ENCODE data around the gene SLF2. TPM values are rescaled to one million over a fixed set of nuclear protein-coding genes. Genes with fewer than 3 reads are reported as not detected.

SLF2 gene
- total RNA-seq, 2 experiments from 2014 or later, result 29.3 to 30.3 TPM

- Mint-ChIP-seq H3K27me3 (ENCODE audit: low read depth) (no peaks in the 10 kb centered on the region), H3K9me3 (no peaks in the 10 kb centered on the region), H3K4me3 (no peak overlapping the region), H3K4me1 (ENCODE audit: low read depth) (no peaks in the 10 kb centered on the region), H3K36me3 (ENCODE audit: low read depth) (peaks cover 4% of the 10 kb centered on the region), H3K27ac (no peak overlapping the region)
- intact Hi-C loops (cut with micrococcal nuclease), result no loop called here
- CTCF ChIA-PET, result interaction anchor here (1.2 kb wide), 1 partner anchor 10 kb away, joined by 3 read pairs; no protein-coding TSS in a partner anchor
- no peak for DNase-seq
Measured at GRCh38 chr10:100978901-100979195, 66.1 kb downstream of the SLF2 start.

- intact Hi-C loops (cut with micrococcal nuclease), result no loop called here
- CTCF ChIA-PET, result interaction anchor here (1.2 kb wide), 1 partner anchor 11 kb away, joined by 3 read pairs; no protein-coding TSS in a partner anchor
- Mint-ChIP-seq H3K36me3 (ENCODE audit: low read depth) (peaks cover 4% of the 10 kb centered on the region), H3K4me1 (ENCODE audit: low read depth) (no peaks in the 10 kb centered on the region), H3K9me3 (no peaks in the 10 kb centered on the region), H3K27ac (no peak overlapping the region), H3K4me3 (no peak overlapping the region), H3K27me3 (ENCODE audit: low read depth) (no peaks in the 10 kb centered on the region)
- no peak for DNase-seq
Measured at GRCh38 chr10:100979791-100980272, 67.1 kb downstream of the SLF2 start.

GRCh38 chr10:100980311-100980710 is 67.5 kb downstream of the SLF2 start:
- Mint-ChIP-seq H3K4me1 (ENCODE audit: low read depth) (no peaks in the 10 kb centered on the region), H3K9me3 (no peaks in the 10 kb centered on the region), H3K27ac (no peak overlapping the region), H3K4me3 (no peak overlapping the region), H3K36me3 (ENCODE audit: low read depth) (peaks cover 4% of the 10 kb centered on the region), H3K27me3 (ENCODE audit: low read depth) (no peaks in the 10 kb centered on the region)
- CTCF ChIA-PET, result no interaction called here
- intact Hi-C loops (cut with micrococcal nuclease), result no loop called here
- DNase-seq, result no peak

DNA sequence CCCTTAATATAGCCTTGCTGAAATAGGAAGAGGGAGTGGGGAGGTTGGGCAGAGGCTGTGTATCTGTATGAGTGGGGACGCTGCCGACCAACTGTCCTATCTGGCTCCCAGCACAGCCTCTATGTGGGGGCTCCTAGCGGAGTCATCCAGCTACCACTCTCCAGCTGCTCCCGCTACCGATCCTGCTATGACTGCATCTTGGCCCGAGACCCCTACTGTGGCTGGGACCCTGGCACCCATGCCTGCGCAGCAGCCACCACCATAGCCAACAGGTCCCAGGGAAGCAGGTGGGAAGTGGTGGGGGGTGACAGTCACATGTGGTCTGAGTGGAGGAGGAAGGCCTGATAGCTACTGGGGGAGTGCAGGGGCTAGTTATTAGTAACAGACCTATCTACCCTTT is 67.9 kb downstream of the SLF2 start:
- CTCF ChIA-PET, result no interaction called here
- H3K4me1 Mint-ChIP-seq (ENCODE audit: low read depth), result peaks cover 2% of the 10 kb centered on the region
- intact Hi-C loops (cut with micrococcal nuclease), result no loop called here

GRCh38 chr10:100981178-100981772 is 68.5 kb downstream of the SLF2 start:
- intact Hi-C loops (cut with micrococcal nuclease), result no loop called here
- no peak for DNase-seq
- no peaks in the 10 kb centered on the region for H3K27me3 Mint-ChIP-seq (ENCODE audit: low read depth)
- H3K27ac Mint-ChIP-seq, result no peak overlapping the region
- H3K9me3 Mint-ChIP-seq, result no peaks in the 10 kb centered on the region
- H3K36me3 Mint-ChIP-seq (ENCODE audit: low read depth), result peaks cover 4% of the 10 kb centered on the region
- H3K4me1 Mint-ChIP-seq (ENCODE audit: low read depth), result peaks cover 8% of the 10 kb centered on the region
- CTCF ChIA-PET, result no interaction called here
- no peak overlapping the region for H3K4me3 Mint-ChIP-seq

More for the DNA sequence above, 67.9 kb downstream of the SLF2 start:
- no peak overlapping the region for H3K27ac Mint-ChIP-seq
- DNase-seq, result no peak
- no peaks in the 10 kb centered on the region for H3K27me3 Mint-ChIP-seq (ENCODE audit: low read depth)
- H3K36me3 Mint-ChIP-seq (ENCODE audit: low read depth), result peaks cover 4% of the 10 kb centered on the region
- H3K4me3 Mint-ChIP-seq, result no peak overlapping the region
- no peaks in the 10 kb centered on the region for H3K9me3 Mint-ChIP-seq

- no peak overlapping the region for H3K4me3 Mint-ChIP-seq
- no peak overlapping the region for H3K27ac Mint-ChIP-seq
- DNase-seq, result no peak
- peaks cover 12% of the 10 kb centered on the region for H3K36me3 Mint-ChIP-seq (ENCODE audit: low read depth)
- intact Hi-C loops (cut with micrococcal nuclease), result no loop called here
- peaks cover 24% of the 10 kb centered on the region for H3K4me1 Mint-ChIP-seq (ENCODE audit: low read depth)
- no peaks in the 10 kb centered on the region for H3K27me3 Mint-ChIP-seq (ENCODE audit: low read depth)
- CTCF ChIA-PET, result interaction anchor here (1.7 kb wide), 1 partner anchor 31 kb away, joined by 6 read pairs; no protein-coding TSS in a partner anchor
- no peaks in the 10 kb centered on the region for H3K9me3 Mint-ChIP-seq
Measured at GRCh38 chr10:100982916-100983830, 70.4 kb downstream of the SLF2 start.

DNA sequence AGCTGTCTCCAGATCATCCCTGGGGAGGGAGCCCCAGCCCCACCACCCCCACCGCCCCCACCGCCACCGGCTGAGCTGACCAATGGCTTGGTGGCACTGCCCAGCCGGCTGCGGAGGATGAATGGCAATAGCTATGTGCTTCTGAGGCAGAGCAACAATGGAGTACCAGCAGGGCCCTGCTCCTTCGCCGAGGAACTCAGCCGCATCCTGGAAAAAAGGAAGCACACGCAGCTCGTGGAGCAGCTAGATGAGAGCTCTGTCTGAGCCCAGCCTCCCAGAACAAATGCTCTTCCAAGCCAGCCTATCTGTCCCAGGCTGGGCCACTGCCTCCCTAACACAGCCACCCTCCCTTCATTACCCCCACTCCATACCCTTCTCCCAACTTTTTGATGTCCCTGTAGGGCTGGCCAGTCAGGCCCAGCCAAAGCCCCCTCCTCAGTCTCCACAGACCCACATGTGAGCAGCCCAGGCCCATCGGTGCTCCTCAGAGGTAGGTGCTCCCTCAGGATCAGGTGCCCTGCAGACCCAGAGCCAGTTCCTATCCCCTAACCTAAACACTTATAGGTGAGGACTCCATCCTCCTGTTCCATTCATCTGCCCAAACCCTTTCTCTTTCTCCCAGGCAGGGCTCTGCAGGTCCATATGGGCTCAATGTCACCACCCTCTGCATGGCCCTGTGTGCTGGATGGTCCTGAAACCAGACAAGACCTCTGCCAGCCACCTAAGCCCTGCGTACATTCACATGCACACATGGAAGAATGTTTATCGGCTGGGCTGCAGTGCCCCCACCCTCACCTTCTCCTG is 71.3 kb downstream of the SLF2 start:
- intact Hi-C loops (cut with micrococcal nuclease), result no loop called here
- Mint-ChIP-seq H3K9me3 (no peaks in the 10 kb centered on the region), H3K36me3 (ENCODE audit: low read depth) (peaks cover 12% of the 10 kb centered on the region), H3K27ac (no peak overlapping the region), H3K27me3 (ENCODE audit: low read depth) (no peaks in the 10 kb centered on the region), H3K4me1 (ENCODE audit: low read depth) (peaks cover 33% of the 10 kb centered on the region), H3K4me3 (no peak overlapping the region)
- no peak for DNase-seq
- CTCF ChIA-PET, result interaction anchor here (1.7 kb wide), 1 partner anchor 30 kb away, joined by 6 read pairs; no protein-coding TSS in a partner anchor

DNA sequence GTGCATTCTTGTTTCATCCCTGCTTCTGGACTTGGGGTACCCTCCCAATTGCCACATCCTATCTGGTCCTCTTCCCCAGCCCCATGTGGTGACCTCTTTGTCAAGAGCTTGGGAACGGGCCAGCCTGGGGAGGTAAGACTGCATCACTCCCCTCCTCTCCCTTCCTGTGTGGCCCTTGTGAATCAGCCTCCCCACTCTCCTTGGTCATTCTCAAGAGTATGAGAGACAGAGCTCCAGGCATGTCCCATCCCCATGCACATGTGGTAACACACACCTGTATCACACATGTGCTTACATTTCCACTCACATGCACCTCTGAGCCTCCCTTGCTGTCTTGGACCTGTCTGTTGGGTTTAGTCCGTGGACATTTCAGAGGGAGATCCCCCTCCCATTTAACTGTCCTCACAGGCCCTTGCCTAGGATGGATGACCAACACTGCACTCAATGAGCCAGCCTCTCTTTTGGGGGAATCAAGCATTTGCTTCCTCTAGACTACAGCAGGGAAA is 72.0 kb downstream of the SLF2 start:
- Mint-ChIP-seq H3K27me3 (ENCODE audit: low read depth) (no peaks in the 10 kb centered on the region), H3K36me3 (ENCODE audit: low read depth) (peaks cover 16% of the 10 kb centered on the region), H3K27ac (no peak overlapping the region), H3K9me3 (no peaks in the 10 kb centered on the region), H3K4me3 (no peak overlapping the region), H3K4me1 (ENCODE audit: low read depth) (peaks cover 40% of the 10 kb centered on the region)
- CTCF ChIA-PET, result interaction anchor here (0.5 to 1.3 kb wide), 3 partner anchors 15 to 63 kb away, joined by 3 read pairs; partner anchors contain the start of gene LZTS2
- intact Hi-C loops (cut with micrococcal nuclease), result no loop called here
- DNase-seq, result no peak

GRCh38 chr10:100985336-100985735 is 72.6 kb downstream of the SLF2 start:
- intact Hi-C loops (cut with micrococcal nuclease), result no loop called here
- CTCF ChIA-PET, result interaction anchor here (0.5 to 1.3 kb wide), 4 partner anchors 14 to 64 kb away, joined by 3 read pairs; partner anchors contain the start of gene LZTS2
- H3K4me3 Mint-ChIP-seq, result no peak overlapping the region
- H3K9me3 Mint-ChIP-seq, result no peaks in the 10 kb centered on the region
- peaks cover 42% of the 10 kb centered on the region for H3K4me1 Mint-ChIP-seq (ENCODE audit: low read depth)
- H3K27me3 Mint-ChIP-seq (ENCODE audit: low read depth), result no peaks in the 10 kb centered on the region
- DNase-seq, result no peak
- H3K36me3 Mint-ChIP-seq (ENCODE audit: low read depth), result peaks cover 17% of the 10 kb centered on the region
- peak overlapping the region; percentile 12 for H3K27ac Mint-ChIP-seq

GRCh38 chr10:100986623-100986951 is 73.8 kb downstream of the SLF2 start:
- DNase-seq, result no peak
- H3K9me3 Mint-ChIP-seq, result no peaks in the 10 kb centered on the region
- no peak overlapping the region for H3K27ac Mint-ChIP-seq
- CTCF ChIA-PET, result interaction anchor here (0.9 to 5.7 kb wide), 3 partner anchors 11 to 55 kb away, joined by 3 to 33 read pairs (median 3); partner anchors contain the start of gene LZTS2
- H3K4me1 Mint-ChIP-seq (ENCODE audit: low read depth), result peaks cover 51% of the 10 kb centered on the region
- no peaks in the 10 kb centered on the region for H3K27me3 Mint-ChIP-seq (ENCODE audit: low read depth)
- peak overlapping the region; percentile 91 for H3K4me3 Mint-ChIP-seq
- peaks cover 30% of the 10 kb centered on the region for H3K36me3 Mint-ChIP-seq (ENCODE audit: low read depth)
- intact Hi-C loops (cut with micrococcal nuclease), result loop anchor here (2.0 kb wide), 1 partner anchor 74 kb away; the partner anchor contains the start of gene SLF2

DNA sequence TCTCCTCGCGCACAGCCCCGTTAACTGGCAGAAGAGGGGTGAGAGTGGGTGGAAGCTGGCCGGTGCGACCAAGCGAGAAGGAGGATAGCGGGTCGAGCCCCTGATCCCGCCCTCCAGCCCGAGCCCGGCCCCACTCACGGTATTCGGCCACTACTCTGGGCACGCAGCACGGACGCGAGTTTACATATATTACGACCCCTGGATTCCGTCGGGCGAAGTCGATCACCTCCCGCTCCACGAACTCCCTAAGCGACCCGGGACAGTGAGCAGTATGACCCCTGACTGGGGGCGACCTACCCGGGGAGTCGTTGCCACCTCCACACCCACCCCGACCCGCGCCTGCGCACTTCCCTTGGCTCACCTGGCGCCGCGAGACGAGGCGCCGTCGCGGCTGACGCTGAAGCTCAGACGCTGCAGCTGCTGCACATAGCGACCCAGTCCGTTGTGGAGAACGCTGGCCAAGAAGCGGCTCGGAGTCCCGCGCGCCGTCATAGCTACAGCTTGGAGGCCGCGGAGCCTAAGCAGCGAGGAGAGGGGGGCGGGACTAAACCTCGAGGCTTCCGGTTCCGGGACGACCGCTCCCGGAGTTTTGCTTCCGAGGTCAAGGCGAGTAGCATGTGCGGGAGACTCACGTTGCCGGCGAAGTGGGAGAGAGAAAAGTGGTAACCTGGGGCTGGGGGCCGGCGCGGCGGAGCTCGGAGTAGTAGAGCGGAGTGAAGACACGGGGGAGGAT is 74.4 kb downstream of the SLF2 start, which contains the start of the genes MRPL43 and TWNK:
Gene MRPL43 (minus strand): TSS at position 546 of the 733 bp plus-strand sequence. CDS start 54 bp downstream, at position 492.
Gene TWNK (plus strand): TSS at position 592 of the 733 bp plus-strand sequence. CDS start 668 bp downstream, outside the sequence.
- Mint-ChIP-seq H3K9me3 (no peaks in the 10 kb centered on the region), H3K36me3 (ENCODE audit: low read depth) (peaks cover 28% of the 10 kb centered on the region), H3K4me1 (ENCODE audit: low read depth) (peaks cover 51% of the 10 kb centered on the region), H3K27me3 (ENCODE audit: low read depth) (no peaks in the 10 kb centered on the region), H3K4me3 (peak within 1 kb of the TSS; percentile 91), H3K27ac (peak within 1 kb of the TSS; percentile 72)
- intact Hi-C loops (cut with micrococcal nuclease), result loop anchor here (1.0 to 2.0 kb wide), 3 partner anchors 10 to 74 kb away; partner anchors contain the start of genes PDZD7, SFXN3 and SLF2
- DNase-seq, result peak; percentile 91
- CTCF ChIA-PET, result interaction anchor here (5.7 kb wide), 1 partner anchor 11 kb away, joined by 33 read pairs; the partner anchor contains the start of gene LZTS2
